GM10248 (cell line): ENCODE measurements around the gene CCSER2.
"Not testable (repeated sequence)": the region's sequence is repeated elsewhere in the genome, so short reads cannot be mapped to it uniquely, and the experiment has no call there.

Experiments
- CTCF ChIA-PET: fragments of 300-600 bp; sonication (Branson Sonifier 250); formaldehyde crosslinking; extraction: SDS; loops from one replicate; lab custom pipeline; 2021; ENCODE audit warnings: antibody characterized with exemption; lab: Yijun Ruan, JAX
- POLR2A ChIA-PET: fragments of 350-650 bp; sonication (Branson Sonifier 250); formaldehyde crosslinking; extraction: SDS; loops from one replicate; lab custom pipeline; 2020; ENCODE audit warnings: antibody characterized with exemption; lab: Yijun Ruan, JAX
- DNase-seq: peaks from one replicate; pipeline ENCODE4 v3.0.0; 2012; ENCODE audit errors: extremely low spot score
- TF ChIP-seq, protein P1 (sequence below): IDR thresholded peaks from 2 replicates; pipeline ENCODE4 v1.5.1; 2012; ENCODE audit warnings: mild to moderate bottlenecking, low read depth; ENCODE audit errors: extremely low read depth, missing control alignments, control extremely low read depth

CCSER2 gene

GRCh38 chr10:84478679-84479078, 150.3 kb downstream of the CCSER2 start:
- ChIA-PET POLR2A (no interaction called here), CTCF (no interaction called here)
- no peak for DNase-seq
- TF ChIP-seq, protein P1, sequence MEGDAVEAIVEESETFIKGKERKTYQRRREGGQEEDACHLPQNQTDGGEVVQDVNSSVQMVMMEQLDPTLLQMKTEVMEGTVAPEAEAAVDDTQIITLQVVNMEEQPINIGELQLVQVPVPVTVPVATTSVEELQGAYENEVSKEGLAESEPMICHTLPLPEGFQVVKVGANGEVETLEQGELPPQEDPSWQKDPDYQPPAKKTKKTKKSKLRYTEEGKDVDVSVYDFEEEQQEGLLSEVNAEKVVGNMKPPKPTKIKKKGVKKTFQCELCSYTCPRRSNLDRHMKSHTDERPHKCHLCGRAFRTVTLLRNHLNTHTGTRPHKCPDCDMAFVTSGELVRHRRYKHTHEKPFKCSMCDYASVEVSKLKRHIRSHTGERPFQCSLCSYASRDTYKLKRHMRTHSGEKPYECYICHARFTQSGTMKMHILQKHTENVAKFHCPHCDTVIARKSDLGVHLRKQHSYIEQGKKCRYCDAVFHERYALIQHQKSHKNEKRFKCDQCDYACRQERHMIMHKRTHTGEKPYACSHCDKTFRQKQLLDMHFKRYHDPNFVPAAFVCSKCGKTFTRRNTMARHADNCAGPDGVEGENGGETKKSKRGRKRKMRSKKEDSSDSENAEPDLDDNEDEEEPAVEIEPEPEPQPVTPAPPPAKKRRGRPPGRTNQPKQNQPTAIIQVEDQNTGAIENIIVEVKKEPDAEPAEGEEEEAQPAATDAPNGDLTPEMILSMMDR, result no peak

GRCh38 chr10:84484541-84484940, 156.2 kb downstream of the CCSER2 start:
- no peak for DNase-seq
- TF ChIP-seq, protein P1, result no peak
- ChIA-PET CTCF (no interaction called here), POLR2A (no interaction called here)

DNA sequence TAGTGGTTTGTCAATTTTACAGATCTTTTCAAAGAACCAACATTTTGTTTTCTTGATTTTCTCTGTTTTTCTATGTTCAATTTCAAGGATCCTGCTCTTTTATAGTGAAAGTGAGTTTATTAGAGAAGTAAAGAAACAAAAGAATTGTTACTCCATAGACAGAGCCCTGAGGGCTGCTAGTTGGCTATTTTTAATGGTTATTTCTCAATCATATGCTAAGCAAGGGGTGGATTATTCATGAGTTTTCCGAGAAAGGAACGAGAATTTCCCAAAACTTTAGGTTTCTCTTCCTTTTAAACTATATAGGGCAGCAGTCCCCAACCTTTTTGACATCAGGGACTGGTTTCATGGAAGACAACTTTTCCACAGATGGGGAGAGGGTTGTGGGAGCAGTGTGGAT, 165.0 kb downstream of the CCSER2 start:
- ChIA-PET POLR2A (no interaction called here), CTCF (interaction anchor here (1.8 kb wide), 1 partner anchor 43 kb away, joined by 7 read pairs; no protein-coding TSS in a partner anchor)
- TF ChIP-seq, protein P1, result no peak
- DNase-seq, result no peak

DNA sequence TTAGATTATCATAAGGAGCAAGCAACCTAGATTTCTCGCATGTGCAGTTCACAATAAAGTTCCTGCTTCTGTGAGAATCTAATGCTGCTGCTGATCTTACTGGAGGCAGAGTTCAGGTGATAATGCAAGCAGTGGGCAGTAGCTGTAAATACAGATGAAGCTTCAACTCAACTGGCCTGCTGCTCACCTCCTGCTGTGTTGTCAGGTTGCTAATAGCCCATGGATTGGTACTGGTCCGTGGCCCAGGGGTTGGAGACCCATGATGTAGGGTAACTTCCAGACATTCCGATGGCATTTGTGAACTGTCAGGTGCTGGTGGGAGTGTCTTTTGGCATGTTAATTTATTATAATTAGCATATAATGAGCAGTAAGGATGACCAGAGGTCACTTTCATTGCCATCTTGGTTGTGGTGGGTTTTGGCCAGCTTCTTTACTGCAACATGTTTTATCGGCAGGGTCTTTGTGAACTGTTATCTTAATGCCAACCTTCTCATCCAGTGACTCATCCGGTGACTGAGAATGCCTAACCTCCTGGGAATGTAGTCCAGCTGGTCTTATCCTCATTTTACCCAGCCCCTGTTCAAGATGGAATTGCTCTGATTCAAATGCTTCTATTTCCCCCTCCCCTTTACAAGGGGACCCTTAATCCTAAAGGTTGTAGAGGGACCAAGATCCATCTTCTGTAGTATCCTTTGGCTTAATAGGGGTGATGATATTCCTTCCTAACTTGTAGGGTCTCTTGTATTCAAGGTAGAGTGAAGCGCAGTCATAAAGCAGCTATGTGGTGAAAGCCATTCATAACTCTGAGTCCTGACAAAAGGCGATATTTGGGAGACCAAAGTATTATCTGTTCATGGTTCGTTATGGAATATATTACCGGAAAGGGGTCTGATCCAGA, 165.8 kb downstream of the CCSER2 start:
- ChIA-PET CTCF (interaction anchor here (1.8 kb wide), 1 partner anchor 43 kb away, joined by 7 read pairs; no protein-coding TSS in a partner anchor), POLR2A (no interaction called here)
- TF ChIP-seq, protein P1, result no peak
- DNase-seq, result no peak

- ChIA-PET CTCF (interaction anchor here (1.8 kb wide), 1 partner anchor 42 kb away, joined by 7 read pairs; no protein-coding TSS in a partner anchor), POLR2A (no interaction called here)
- DNase-seq, result no peak
- TF ChIP-seq, protein P1, result no peak
These were observed 166.4 kb downstream of the CCSER2 start for GRCh38 chr10:84494849-84495180.

DNA sequence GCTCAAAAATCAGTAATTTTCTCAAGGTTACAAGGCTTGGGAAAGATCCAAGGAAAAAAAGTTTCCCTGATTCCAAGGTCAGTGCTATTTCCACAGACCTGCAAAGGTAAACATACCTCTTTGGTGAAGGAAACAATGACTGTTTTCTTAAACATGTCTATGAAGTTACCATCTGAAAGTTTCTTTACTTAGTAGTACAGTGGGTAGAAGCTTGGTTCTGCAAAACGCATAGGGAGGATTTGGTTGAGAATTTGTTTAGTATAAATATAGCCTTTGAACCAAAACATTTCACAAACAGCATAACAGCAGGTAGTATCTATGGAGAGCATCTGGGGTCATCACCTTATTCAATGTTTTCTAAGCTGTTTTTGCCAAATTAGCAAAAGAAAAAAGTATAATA, 169.6 kb downstream of the CCSER2 start:
- TF ChIP-seq, protein P1, result no peak
- POLR2A ChIA-PET, result no interaction called here
- DNase-seq, result no peak
- CTCF ChIA-PET, result no interaction called here

GRCh38 chr10:84499039-84499438, 170.7 kb downstream of the CCSER2 start:
- POLR2A ChIA-PET, DNase-seq, CTCF ChIA-PET: not testable (repeated sequence)
